Measurements from ENCODE around the gene UCN. TPM values are rescaled to one million over a fixed set of nuclear protein-coding genes. Genes with fewer than 3 reads are reported as not detected.

Gene UCN
- total RNA-seq, 6 donors from 2014 or later = 2.6 to 81.7 (median 4.6) TPM

DNA sequence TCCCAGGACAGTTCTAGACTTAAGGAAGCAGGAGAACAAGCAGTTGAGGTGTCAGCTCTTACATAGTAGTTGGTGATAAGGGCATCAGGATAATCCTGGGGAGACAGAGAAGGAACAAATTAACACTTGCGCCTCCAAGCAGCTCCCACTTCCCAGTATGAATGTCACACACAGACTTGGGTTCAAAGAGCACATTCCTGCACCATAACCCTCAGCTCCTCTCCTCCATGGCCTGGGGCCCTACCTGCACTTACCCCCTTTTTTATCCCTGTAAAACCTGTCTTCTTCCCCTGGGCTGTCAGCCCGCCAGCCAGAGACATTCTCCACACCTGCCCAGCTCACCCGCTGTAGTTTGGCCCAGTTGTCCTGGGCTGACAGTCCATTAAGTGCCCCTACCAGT, 3.9 kb upstream of the UCN start:
- Histone ChIP-seq H3K27ac (no peak overlapping the region), H3K27me3 (peaks cover 0 to 14% (median 4%) of the 10 kb centered on the region in 4 donors), H3K4me1 (peaks cover 3 to 14% (median 11%) of the 10 kb centered on the region in 4 donors), H3K9me3 (no peaks in the 10 kb centered on the region), H3K4me3 (no peak overlapping the region), H3K36me3 (peaks cover 0 to 47% (median 3%) of the 10 kb centered on the region in 4 donors)
- TF ChIP-seq EP300 (IDR thresholded peaks at IDR 0.05) = no peak
- TF ChIP-seq POLR2A (IDR thresholded peaks at IDR 0.05) = no peak
- TF ChIP-seq, protein P1, sequence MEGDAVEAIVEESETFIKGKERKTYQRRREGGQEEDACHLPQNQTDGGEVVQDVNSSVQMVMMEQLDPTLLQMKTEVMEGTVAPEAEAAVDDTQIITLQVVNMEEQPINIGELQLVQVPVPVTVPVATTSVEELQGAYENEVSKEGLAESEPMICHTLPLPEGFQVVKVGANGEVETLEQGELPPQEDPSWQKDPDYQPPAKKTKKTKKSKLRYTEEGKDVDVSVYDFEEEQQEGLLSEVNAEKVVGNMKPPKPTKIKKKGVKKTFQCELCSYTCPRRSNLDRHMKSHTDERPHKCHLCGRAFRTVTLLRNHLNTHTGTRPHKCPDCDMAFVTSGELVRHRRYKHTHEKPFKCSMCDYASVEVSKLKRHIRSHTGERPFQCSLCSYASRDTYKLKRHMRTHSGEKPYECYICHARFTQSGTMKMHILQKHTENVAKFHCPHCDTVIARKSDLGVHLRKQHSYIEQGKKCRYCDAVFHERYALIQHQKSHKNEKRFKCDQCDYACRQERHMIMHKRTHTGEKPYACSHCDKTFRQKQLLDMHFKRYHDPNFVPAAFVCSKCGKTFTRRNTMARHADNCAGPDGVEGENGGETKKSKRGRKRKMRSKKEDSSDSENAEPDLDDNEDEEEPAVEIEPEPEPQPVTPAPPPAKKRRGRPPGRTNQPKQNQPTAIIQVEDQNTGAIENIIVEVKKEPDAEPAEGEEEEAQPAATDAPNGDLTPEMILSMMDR (IDR thresholded peaks at IDR 0.05) = no peak
- no peak for TF ChIP-seq POLR2AphosphoS5 (IDR thresholded peaks at IDR 0.05)
- 92 to 95% methylated on average over 3 of the region's 3 CpGs for WGBS, 2 donors
- ATAC-seq (ENCODE audit: low FRiP score in 2 of 2) (no peak), DNase-seq (no peak)

DNA sequence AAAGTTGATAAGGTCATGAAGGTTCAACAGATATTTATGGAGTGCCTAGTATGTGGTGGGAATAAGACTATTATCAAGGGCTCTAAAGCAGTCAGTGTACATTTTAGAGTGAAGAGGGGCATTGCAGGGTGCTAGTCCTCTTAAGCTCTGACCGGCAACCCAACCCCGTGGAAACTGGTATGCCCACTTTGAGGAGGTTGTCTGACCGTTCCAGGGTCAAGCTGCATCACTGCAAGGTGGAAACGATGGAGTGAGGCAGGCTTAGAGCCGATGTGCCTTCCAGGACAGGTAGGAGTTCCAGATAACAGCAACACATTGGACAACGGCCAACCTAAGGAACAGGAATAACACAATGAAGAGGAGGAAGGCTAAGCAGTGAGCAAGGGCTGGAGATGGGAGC, 1.4 kb upstream of the UCN start:
- no peak for ATAC-seq (ENCODE audit: low FRiP score in 2 of 2)
- WGBS, 2 donors = 94% methylated on average over 6 of the region's 6 CpGs
- TF ChIP-seq, protein P1 (IDR thresholded peaks at IDR 0.05) = no peak
- TF ChIP-seq POLR2A (IDR thresholded peaks at IDR 0.05) (no peak), POLR2AphosphoS5 (IDR thresholded peaks at IDR 0.05) (no peak), EP300 (IDR thresholded peaks at IDR 0.05) (no peak)
- peaks cover 0 to 28% (median 3%) of the 10 kb centered on the region in 4 donors for H3K36me3 ChIP-seq
- H3K4me3 ChIP-seq = no peak overlapping the region
- no peaks in the 10 kb centered on the region for H3K9me3 ChIP-seq
- H3K27ac ChIP-seq = no peak overlapping the region
- peaks cover 15 to 23% (median 21%) of the 10 kb centered on the region in 4 donors for H3K4me1 ChIP-seq
- peaks cover 0 to 27% (median 14%) of the 10 kb centered on the region in 4 donors for H3K27me3 ChIP-seq
- no peak for DNase-seq

DNA sequence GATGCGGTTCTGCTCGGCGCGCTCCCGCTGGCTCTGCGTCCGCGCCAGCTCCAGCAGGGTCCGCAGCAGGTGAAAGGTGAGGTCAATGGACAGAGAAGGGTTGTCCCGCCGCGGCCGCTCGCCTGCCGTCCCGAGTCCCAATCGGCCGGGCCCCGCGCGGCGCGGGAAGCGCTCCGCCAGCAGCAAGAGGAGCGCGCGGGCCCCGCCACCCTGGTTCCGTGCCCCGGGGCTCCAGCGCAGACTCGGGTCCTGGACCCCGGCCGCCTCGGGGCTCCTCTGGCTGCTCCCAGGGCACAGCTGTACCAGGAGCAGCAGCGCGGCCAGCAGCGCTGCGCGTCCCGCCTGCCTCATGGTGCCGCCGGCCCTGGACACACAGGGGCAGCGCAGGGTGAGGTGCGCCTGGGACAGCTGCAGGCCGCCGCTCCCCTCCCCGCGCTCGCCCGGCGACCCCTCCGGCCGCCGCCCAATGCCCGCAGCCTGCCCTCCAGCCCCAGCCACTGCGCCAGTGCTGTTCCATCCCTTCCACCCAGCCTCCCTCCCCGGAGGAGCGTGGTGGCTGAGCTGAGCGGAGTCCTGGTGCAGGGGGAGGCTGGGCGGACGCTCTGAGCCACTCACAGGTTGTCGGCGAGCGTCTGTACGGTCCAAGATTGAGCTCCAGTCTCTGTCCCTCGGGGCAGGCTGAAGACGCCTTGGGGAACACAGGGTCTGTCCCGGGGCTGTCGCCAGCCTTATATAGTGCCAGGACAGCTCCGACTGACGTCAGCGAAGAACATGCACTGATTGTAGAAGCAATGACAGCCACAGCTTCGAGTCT, 493 bp downstream of the UCN start:
- DNase-seq (peak in 1 of 2 donors; percentile 80), ATAC-seq (ENCODE audit: low FRiP score in 2 of 2) (no peak)
- Histone ChIP-seq H3K27ac (no peak overlapping the region), H3K9me3 (no peaks in the 10 kb centered on the region), H3K4me1 (peaks cover 20 to 28% (median 24%) of the 10 kb centered on the region in 4 donors), H3K4me3 (no peak overlapping the region), H3K36me3 (peaks cover 0 to 28% (median 3%) of the 10 kb centered on the region in 4 donors), H3K27me3 (peaks cover 0 to 27% (median 15%) of the 10 kb centered on the region in 4 donors)
- 8 to 21% methylated on average over 14 to 57 of the region's 75 CpGs for WGBS, 2 donors
- TF ChIP-seq POLR2AphosphoS5 (IDR thresholded peaks at IDR 0.05) (no peak), POLR2A (IDR thresholded peaks at IDR 0.05) (no peak), EP300 (IDR thresholded peaks at IDR 0.05) (no peak)
- TF ChIP-seq, protein P1 (IDR thresholded peaks at IDR 0.05) = no peak

DNA sequence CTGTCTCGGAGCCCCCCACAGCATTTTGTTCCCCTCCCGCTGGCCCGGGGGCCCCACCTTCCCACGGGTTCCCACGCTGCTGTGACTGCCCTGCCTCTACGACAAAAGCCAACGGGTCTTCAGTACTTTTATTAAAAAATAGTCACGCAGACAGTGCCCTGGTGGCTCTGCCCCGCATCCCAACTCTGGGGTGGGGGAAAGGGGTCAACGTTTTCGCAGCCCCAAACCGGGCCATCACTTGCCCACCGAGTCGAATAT, 1.0 kb downstream of the UCN start:
- Histone ChIP-seq H3K27me3 (peaks cover 0 to 27% (median 15%) of the 10 kb centered on the region in 4 donors), H3K4me1 (peaks cover 20 to 31% (median 24%) of the 10 kb centered on the region in 4 donors), H3K27ac (no peak overlapping the region), H3K4me3 (no peak overlapping the region), H3K9me3 (no peaks in the 10 kb centered on the region), H3K36me3 (peaks cover 0 to 28% (median 3%) of the 10 kb centered on the region in 4 donors)
- TF ChIP-seq POLR2AphosphoS5 (IDR thresholded peaks at IDR 0.05) = no peak
- TF ChIP-seq, protein P1 (IDR thresholded peaks at IDR 0.05) = no peak
- no peak for ATAC-seq (ENCODE audit: low FRiP score in 2 of 2)
- WGBS, 2 donors = 14 to 16% methylated on average over 3 to 13 of the region's 14 CpGs
- DNase-seq = no peak

All from upper lobe of left lung (tissue), 6 donors.